HCT116 (cell line): Measurements from ENCODE around the gene SF3B6. TPM values are rescaled to one million over a fixed set of nuclear protein-coding genes. Genes with fewer than 3 reads are reported as not detected.

Experiments used
- ATAC-seq: fragments of 200-7000 bp; cut with Tn5 transposase; 2 replicates; pipeline ENCODE4 v1.9.1; 2020; ENCODE audit warnings: mild to moderate bottlenecking, moderate library complexity
- BruUV-seq: library from RNA; stranded (reverse); fragments of 400-500 nt; replicated peaks from 2 replicates; lab custom pipeline; 2021; lab: Mats Ljungman, UMichigan
- CTCF ChIA-PET: fragments of 300-600 bp; sonication (Branson Sonifier 250); formaldehyde crosslinking; loops from one replicate; lab custom pipeline; 2021; ENCODE audit warnings: antibody characterized with exemption; lab: Charles Lee
- POLR2A ChIA-PET: fragments of 300-600, 350-600 bp; sonication (Branson Sonifier 250); formaldehyde crosslinking; loops from one replicate; lab custom pipeline; 2021; ENCODE audit warnings: antibody characterized with exemption; lab: Charles Lee
- RAD21 ChIA-PET, 2 experiments: fragments of 300-600 bp; sonication (Branson Sonifier 250); formaldehyde crosslinking; loops; one replicate each; lab custom pipeline; 2023; ENCODE audit warnings: low total read pairs in 2 of 2; ENCODE audit not compliant: uncharacterized antibody in 2 of 2, unreplicated experiment in 2 of 2, low non-redundant PET in 1 of 2; lab: Charles Lee
- DNase-seq: peaks from one replicate; pipeline ENCODE4 v3.0.0-alpha.2; 2010; ENCODE audit warnings: low read depth, low spot score
- H2AFZ ChIP-seq: fragments of 200-600 bp; shearing (Covaris generic), sonication (generic); 2 replicates; pipeline ENCODE4 v1.6.1; 2017; ENCODE audit warnings: low read depth, mixed run types, mixed read lengths, antibody characterized with exemption, low read length; ENCODE audit not compliant: poor library complexity, severe bottlenecking
- H3K27ac ChIP-seq: 2 replicates; pipeline ENCODE4 v1.5.1; 2012; ENCODE audit warnings: low read depth, low read length
- H3K27me3 ChIP-seq: fragments of 200-600 bp; sonication (generic); 2 replicates; pipeline ENCODE4 v1.6.1; 2016; ENCODE audit warnings: mixed run types, low read length, mixed read lengths; ENCODE audit not compliant: insufficient read depth
- H3K36me3 ChIP-seq, 2 experiments: fragments of 200-500 bp in 1 of 2; fragments of 200-600 bp in 1 of 2; sonication (Bioruptor generic) in 1 of 2; sonication (generic) in 1 of 2; 2 replicates each; pipeline versions ENCODE4 v1.5.1 to v1.6.1; 2014 to 2016; ENCODE audit warnings: low read length in 2 of 2, inconsistent platforms in 1 of 2, mixed read lengths in 1 of 2, mixed run types in 1 of 2; ENCODE audit not compliant: insufficient read depth in 2 of 2, control insufficient read depth in 1 of 2
- H3K4me1 ChIP-seq, 2 experiments: fragments of 200-600 bp in 1 of 2; sonication (generic) in 1 of 2; 2 replicates each; pipeline versions ENCODE4 v1.5.1 to v1.6.1; 2012 to 2017; ENCODE audit warnings: low read length in 2 of 2, inconsistent platforms in 1 of 2, mild to moderate bottlenecking in 1 of 2, mixed read lengths in 1 of 2, mixed run types in 1 of 2, moderate library complexity in 1 of 2; ENCODE audit not compliant: insufficient read depth in 2 of 2, control insufficient read depth in 1 of 2
- H3K4me2 ChIP-seq: fragments of 200-600 bp; sonication (generic); 2 replicates; pipeline ENCODE4 v1.6.1; 2017; ENCODE audit warnings: mixed run types, low read length, mixed read lengths
- H3K4me3 ChIP-seq, 2 experiments: fragments of 200-600 bp in 1 of 2; sonication (generic) in 1 of 2; replicated peaks in 1 of 2; 2 replicates each; pipeline ENCODE4 v1.5.1; 2011 to 2016; ENCODE audit warnings: low read length in 2 of 2, control low read depth in 1 of 2, low read depth in 1 of 2, mild to moderate bottlenecking in 1 of 2, mixed read lengths in 1 of 2, mixed run types in 1 of 2
- H3K79me2 ChIP-seq: fragments of 200-600 bp; sonication (generic); 2 replicates; pipeline ENCODE4 v1.6.1; 2017; ENCODE audit warnings: mild to moderate bottlenecking, mixed run types, low read length, moderate library complexity, mixed read lengths; ENCODE audit not compliant: insufficient read depth
- H3K9ac ChIP-seq: fragments of 200-600 bp; sonication (generic); 2 replicates; pipeline ENCODE4 v1.6.1; 2016; ENCODE audit warnings: low read length, mixed read lengths
- H3K9me2 ChIP-seq: fragments of 200-600 bp; sonication (generic), shearing (Covaris generic); 2 replicates; pipeline ENCODE4 v1.6.1; 2017; ENCODE audit warnings: mixed run types, mild to moderate bottlenecking, moderate library complexity; ENCODE audit not compliant: insufficient read depth
- H3K9me3 ChIP-seq, 2 experiments: fragments of 200-500 bp in 1 of 2; fragments of 200-600 bp in 1 of 2; sonication (Bioruptor generic) in 1 of 2; sonication (generic) in 1 of 2; 2 replicates each; pipeline ENCODE4 v1.6.1; 2014 to 2017; ENCODE audit warnings: low read length in 2 of 2, mixed read lengths in 2 of 2, inconsistent platforms in 1 of 2, low read depth in 1 of 2, mild to moderate bottlenecking in 1 of 2, mixed run types in 1 of 2, moderate library complexity in 1 of 2; ENCODE audit not compliant: control insufficient read depth in 1 of 2, insufficient read depth in 1 of 2
- H4K20me1 ChIP-seq: fragments of 200-600 bp; sonication (generic), shearing (Covaris generic); 2 replicates; pipeline ENCODE4 v1.6.1; 2017; ENCODE audit warnings: mixed run types, mild to moderate bottlenecking, moderate library complexity; ENCODE audit not compliant: insufficient read depth
- ATF3 ChIP-seq: IDR thresholded peaks from 2 replicates; pipeline ENCODE4 v1.6.1; 2012
- EGR1 ChIP-seq: IDR thresholded peaks from 2 replicates; pipeline ENCODE4 v1.6.1; 2012; ENCODE audit warnings: low read depth
- ELF1 ChIP-seq: IDR thresholded peaks from 2 replicates; pipeline ENCODE4 v1.6.1; 2012; ENCODE audit warnings: low read depth, borderline replicate concordance
- EZH2 ChIP-seq: fragments of 200-600 bp; sonication (generic); IDR thresholded peaks from 2 replicates; pipeline ENCODE4 v1.6.1; 2017; ENCODE audit warnings: antibody characterized with exemption, mixed run types
- POLR2AphosphoS5 ChIP-seq: IDR thresholded peaks from 2 replicates; pipeline ENCODE4 v1.6.1; 2011; ENCODE audit warnings: mild to moderate bottlenecking, low read depth, low read length, moderate library complexity
- RAD21 ChIP-seq: IDR thresholded peaks from 2 replicates; pipeline ENCODE4 v1.6.1; 2012; ENCODE audit warnings: low read depth, mild to moderate bottlenecking
- SP1 ChIP-seq: IDR thresholded peaks from 2 replicates; pipeline ENCODE4 v1.6.1; 2012; ENCODE audit warnings: low read depth
- SRF ChIP-seq: IDR thresholded peaks from 2 replicates; pipeline ENCODE4 v1.6.1; 2012; ENCODE audit warnings: low read depth
- TCF7L2 ChIP-seq: IDR thresholded peaks from 2 replicates; pipeline ENCODE4 v1.7.0; 2011; ENCODE audit warnings: borderline replicate concordance, inconsistent platforms; ENCODE audit not compliant: insufficient read depth, insufficient read length; ENCODE audit errors: extremely low read depth
- YY1 ChIP-seq: IDR thresholded peaks from 2 replicates; pipeline ENCODE4 v1.6.1; 2011; ENCODE audit warnings: low read length, low read depth, moderate library complexity, mild to moderate bottlenecking; ENCODE audit not compliant: insufficient replicate concordance; ENCODE audit errors: extremely low read depth
- ZBTB33 ChIP-seq: IDR thresholded peaks from 2 replicates; pipeline ENCODE4 v1.6.1; 2011; ENCODE audit warnings: mild to moderate bottlenecking, low read length, moderate library complexity; ENCODE audit not compliant: insufficient replicate concordance; ENCODE audit errors: extremely low read depth
- ZFX ChIP-seq: fragments of 450-650 bp; IDR thresholded peaks from 2 replicates; pipeline ENCODE4 v1.6.1; 2017
- ZNF274 ChIP-seq: fragments of 200-500 bp; sonication (Bioruptor generic); IDR thresholded peaks from 2 replicates; pipeline ENCODE4 v1.6.1; 2014; ENCODE audit warnings: mild to moderate bottlenecking, low read depth, low read length, inconsistent platforms
- intact Hi-C: fragments of 100-400 bp; cut with micrococcal nuclease; formaldehyde crosslinking; loops from 2 replicates; pipeline ENCODE4 v1.10.0; 2022
- total RNA-seq: library from RNA; stranded (reverse); gene quantifications from one replicate; pipeline ENCODE4 v1.2.1, GENCODE V29; 2021; ENCODE audit not compliant: unreplicated experiment

Gene SF3B6
- total RNA-seq, 1 experiment from 2014 or later: 129 TPM

- H2AFZ ChIP-seq: no peak overlapping the region
- CTCF ChIA-PET: interaction anchor here (1.3 to 3.4 kb wide), 7 partner anchors 14 to 279 kb away, joined by 3 to 29 read pairs (median 6); partner anchors contain the start of gene ATAD2B
These were observed 6.9 kb upstream of the SF3B6 start for GRCh38 chr2:24082787-24083566.

More at GRCh38 chr2:24082787-24083566, 6.9 kb upstream of the SF3B6 start:
- ChIA-PET RAD21 (interaction anchor here in 1 of 2 experiments (1.8 kb wide), 1 partner anchor 156 kb away, joined by 9 read pairs; the partner anchor contains the start of gene ATAD2B), POLR2A (interaction anchor here (1.0 to 3.3 kb wide), 4 partner anchors 9 to 156 kb away, joined by 3 to 19 read pairs (median 4); partner anchors contain the start of genes ATAD2B and FAM228B)
- H3K9me3 ChIP-seq: no peaks in the 10 kb centered on the region
- H3K4me1 ChIP-seq: peaks cover 11 to 21% of the 10 kb centered on the region in 2 experiments
- no peak for DNase-seq
- intact Hi-C loops: loop anchor here (5.0 kb wide), 1 partner anchor 261 kb away; no protein-coding TSS in a partner anchor
- no peak for ATAC-seq
- H3K4me2 ChIP-seq: peak overlapping the region; percentile 83
- H3K27ac ChIP-seq: peak overlapping the region; percentile 95
- H3K79me2 ChIP-seq: no peaks in the 10 kb centered on the region
- no peaks in the 10 kb centered on the region for H4K20me1 ChIP-seq
- no peaks in the 10 kb centered on the region; a peak in 1 of 4 replicates for H3K36me3 ChIP-seq
- TSS peak; percentile 45 for BruUV-seq
- H3K4me3 ChIP-seq: peak overlapping the region; percentile 71 to 72
- H3K9ac ChIP-seq: peak overlapping the region; percentile 68
- TF ChIP-seq SRF (no peak), POLR2AphosphoS5 (no peak), ELF1 (no peak), EZH2 (no peak), EGR1 (no peak), ZBTB33 (no peak), ZNF274 (no peak), ZFX (no peak), SP1 (no peak), ATF3 (no peak), YY1 (no peak), RAD21 (no peak), TCF7L2 (no peak)
- TF ChIP-seq, all 23 proteins: peak for 0
- H3K27me3 ChIP-seq: no peaks in the 10 kb centered on the region
- no peaks in the 10 kb centered on the region for H3K9me2 ChIP-seq
